IPS-NIHi11 (cell line): ENCODE measurements around the gene NAP1L5.
A peak's percentile ranks its signal among the peaks of the same experiment; 100 is the strongest.

Source experiments
- DNase-seq: peaks from one replicate; pipeline ENCODE4 v3.0.0; 2012; ENCODE audit warnings: mixed read lengths, low spot score

The NAP1L5 gene

GRCh38 chr4:88660446-88661294 lies 37.0 kb downstream of the NAP1L5 start:
- DNase-seq = no peak

- no peak for DNase-seq
These were observed 37.8 kb downstream of the NAP1L5 start for GRCh38 chr4:88659890-88660208.

- peak; percentile 71 for DNase-seq
These were observed 38.4 kb downstream of the NAP1L5 start for GRCh38 chr4:88659055-88659889.

- no peak for DNase-seq
These were observed 42.4 kb downstream of the NAP1L5 start for GRCh38 chr4:88655226-88655625.

GRCh38 chr4:88653371-88653946 lies 44.2 kb downstream of the NAP1L5 start:
- DNase-seq = no peak

- DNase-seq = no peak
These were observed 47.9 kb downstream of the NAP1L5 start for GRCh38 chr4:88649716-88650115.

- peak; percentile 23 for DNase-seq
These were observed 50.9 kb downstream of the NAP1L5 start for GRCh38 chr4:88646528-88647280.

- DNase-seq = no peak
These were observed 51.6 kb downstream of the NAP1L5 start for GRCh38 chr4:88645994-88646393.
